Gastroesophageal sphincter (tissue), 3 donors: ENCODE measurements around the gene PRRC2A.

Experiments
- EP300 ChIP-seq: sonication (generic); formaldehyde crosslinking; IDR thresholded peaks from one replicate; pipeline ENCODE4 v1.6.1; 2017; ENCODE audit warnings: antibody characterized with exemption, mild to moderate bottlenecking
- POLR2A ChIP-seq, 2 donors: fragments of 450-650 bp; IDR thresholded peaks; one replicate each; pipeline ENCODE4 v1.6.1; 2017; ENCODE audit warnings: antibody characterized with exemption in 2 of 2, mild to moderate bottlenecking in 2 of 2, moderate library complexity in 1 of 2
- TF ChIP-seq, protein P1 (sequence below), 4 experiments: fragments of 200-600 bp in 2 of 4; fragments of 450-650 bp in 2 of 4; sonication (generic) in 1 of 4; IDR thresholded peaks; one replicate each; pipeline ENCODE4 v1.5.1; 2017 to 2019; ENCODE audit warnings: antibody characterized with exemption in 4 of 4, mild to moderate bottlenecking in 2 of 4, moderate library complexity in 2 of 4

DNA sequence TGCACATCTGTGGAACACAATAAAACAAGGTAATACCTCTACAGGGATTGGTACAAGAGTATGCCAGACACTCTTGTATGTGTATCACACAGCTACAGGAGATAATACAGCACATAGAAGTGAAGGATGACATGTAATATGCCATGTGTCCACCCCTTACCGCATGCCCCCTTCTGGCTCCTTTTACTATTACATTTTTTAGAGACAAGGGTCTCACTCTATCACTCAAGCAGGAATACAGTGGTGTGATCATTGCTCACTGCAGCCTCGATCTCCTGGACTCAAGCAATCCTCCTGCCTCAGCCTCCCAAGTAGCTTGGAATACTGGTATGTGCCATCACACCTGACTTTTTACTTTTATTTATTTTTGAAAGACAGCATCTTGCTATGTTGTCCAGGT is 23.5 kb upstream of the PRRC2A start:
- TF ChIP-seq EP300 (no peak), POLR2A (IDR thresholded peaks at IDR 0.05) (no peak)
- TF ChIP-seq, protein P1, sequence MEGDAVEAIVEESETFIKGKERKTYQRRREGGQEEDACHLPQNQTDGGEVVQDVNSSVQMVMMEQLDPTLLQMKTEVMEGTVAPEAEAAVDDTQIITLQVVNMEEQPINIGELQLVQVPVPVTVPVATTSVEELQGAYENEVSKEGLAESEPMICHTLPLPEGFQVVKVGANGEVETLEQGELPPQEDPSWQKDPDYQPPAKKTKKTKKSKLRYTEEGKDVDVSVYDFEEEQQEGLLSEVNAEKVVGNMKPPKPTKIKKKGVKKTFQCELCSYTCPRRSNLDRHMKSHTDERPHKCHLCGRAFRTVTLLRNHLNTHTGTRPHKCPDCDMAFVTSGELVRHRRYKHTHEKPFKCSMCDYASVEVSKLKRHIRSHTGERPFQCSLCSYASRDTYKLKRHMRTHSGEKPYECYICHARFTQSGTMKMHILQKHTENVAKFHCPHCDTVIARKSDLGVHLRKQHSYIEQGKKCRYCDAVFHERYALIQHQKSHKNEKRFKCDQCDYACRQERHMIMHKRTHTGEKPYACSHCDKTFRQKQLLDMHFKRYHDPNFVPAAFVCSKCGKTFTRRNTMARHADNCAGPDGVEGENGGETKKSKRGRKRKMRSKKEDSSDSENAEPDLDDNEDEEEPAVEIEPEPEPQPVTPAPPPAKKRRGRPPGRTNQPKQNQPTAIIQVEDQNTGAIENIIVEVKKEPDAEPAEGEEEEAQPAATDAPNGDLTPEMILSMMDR (IDR thresholded peaks at IDR 0.05): peak in 2 of 4 experiments; percentile 21 to 25
